ENCODE results near the gene ANO1.

The ANO1 gene

GRCh38 chr11:70146299-70146698 lies 68.2 kb downstream of the ANO1 start:
- no peak overlapping the region for H2BK120ac ChIP-seq (ENCODE audit: low read depth, low read length)

DNA sequence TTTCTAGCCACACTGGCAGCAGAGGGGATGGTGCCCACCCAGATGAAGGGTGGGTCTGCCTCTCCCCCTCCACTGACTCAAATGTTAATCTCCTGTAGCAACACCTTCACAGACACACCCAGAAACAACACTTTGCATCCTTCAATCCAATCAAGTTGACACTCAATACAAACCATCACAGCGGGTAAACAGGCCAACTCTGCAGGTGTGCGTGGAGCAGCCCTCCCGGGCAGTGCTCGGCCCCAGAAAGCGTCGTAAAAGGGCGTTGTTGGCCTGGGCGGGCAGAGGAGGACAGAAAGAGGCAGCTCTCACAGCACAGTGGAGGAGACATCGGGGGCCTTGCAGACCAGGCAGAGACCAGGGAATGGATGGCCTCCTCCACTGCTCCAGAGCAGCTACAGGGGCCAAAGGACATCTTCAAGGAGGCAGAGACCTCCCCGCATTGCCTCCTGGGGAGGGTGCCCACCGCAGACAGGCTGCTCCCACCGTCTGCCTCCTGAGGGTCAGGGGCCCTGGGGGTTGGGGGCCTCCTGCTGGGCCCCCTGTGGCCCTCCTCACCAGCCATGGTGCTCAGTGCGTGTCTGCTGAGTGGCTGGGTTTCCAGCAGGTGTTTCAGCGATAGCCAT lies 68.9 kb downstream of the ANO1 start:
- H2AFZ ChIP-seq (ENCODE audit: low read depth, low read length), result no peak overlapping the region
- H3K4ac ChIP-seq (ENCODE audit: low read depth in 1 of 2, low read length in 2 of 2), result no peak overlapping the region
- no peak overlapping the region for H4K8ac ChIP-seq (ENCODE audit: low read length)
- H3K18ac ChIP-seq (ENCODE audit: low read depth in 1 of 2, low read length in 2 of 2), result no peak overlapping the region
- peaks cover 0 to 3% of the 10 kb centered on the region in 2 experiments for H3K36me3 ChIP-seq (ENCODE audit: control insufficient read depth in 1 of 2, insufficient read depth in 2 of 2, low read depth in 1 of 2, low read length in 2 of 2)
- peaks cover 71 to 85% of the 10 kb centered on the region in 2 experiments for H3K27me3 ChIP-seq (ENCODE audit: control insufficient read depth in 1 of 2, insufficient read depth in 1 of 2, low read length in 2 of 2)
- no peak overlapping the region for H2AK5ac ChIP-seq (ENCODE audit: low read length, severe bottlenecking)
- H3K27ac ChIP-seq (ENCODE audit: low read length, poor library complexity, severe bottlenecking), result no peak overlapping the region
- no peak for DNase-seq
- H3K23ac ChIP-seq (ENCODE audit: low read length in 2 of 2), result no peak overlapping the region
- H2BK15ac ChIP-seq (ENCODE audit: low read depth, poor library complexity, severe bottlenecking), result no peak overlapping the region
- no peak overlapping the region for H2BK12ac ChIP-seq (ENCODE audit: low read length in 2 of 2)
- no peak overlapping the region for H3K4me2 ChIP-seq (ENCODE audit: low read length, poor library complexity, severe bottlenecking)
- H3K4me3 ChIP-seq (ENCODE audit: insufficient read depth in 1 of 2, low read depth in 1 of 2, low read length in 2 of 2), result no peak overlapping the region
- H3K9me3 ChIP-seq (ENCODE audit: control insufficient read depth, low read length), result no peaks in the 10 kb centered on the region
- no peak overlapping the region for H3K9ac ChIP-seq (ENCODE audit: low read length)
- 72% methylated on average over 12 of the region's 14 CpGs for WGBS
- peaks cover 5% of the 10 kb centered on the region for H3K4me1 ChIP-seq (ENCODE audit: control insufficient read depth, insufficient read depth, low read depth, low read length)
- peak overlapping the region; percentile 14 for H4K91ac ChIP-seq (ENCODE audit: low read length)
- H3K79me1 ChIP-seq (replicated peaks; ENCODE audit: low read length, poor library complexity, severe bottlenecking), result no peaks in the 10 kb centered on the region
- H2BK120ac ChIP-seq (ENCODE audit: low read depth, low read length), result no peak overlapping the region
- H3K14ac ChIP-seq (ENCODE audit: low read length in 2 of 2), result no peak overlapping the region
- no peak overlapping the region for H2BK5ac ChIP-seq (ENCODE audit: low read depth, low read length, poor library complexity, severe bottlenecking)

More at GRCh38 chr11:70146299-70146698, 68.2 kb downstream of the ANO1 start:
- Histone ChIP-seq H3K23ac (ENCODE audit: low read length in 2 of 2) (no peak overlapping the region), H2BK5ac (ENCODE audit: low read depth, low read length, poor library complexity, severe bottlenecking) (no peak overlapping the region), H3K4me3 (ENCODE audit: insufficient read depth in 1 of 2, low read depth in 1 of 2, low read length in 2 of 2) (no peak overlapping the region), H2AK5ac (ENCODE audit: low read length, severe bottlenecking) (no peak overlapping the region), H3K9me3 (ENCODE audit: control insufficient read depth, low read length) (no peaks in the 10 kb centered on the region), H3K4ac (ENCODE audit: low read depth in 1 of 2, low read length in 2 of 2) (no peak overlapping the region), H3K18ac (ENCODE audit: low read depth in 1 of 2, low read length in 2 of 2) (no peak overlapping the region), H2BK15ac (ENCODE audit: low read depth, poor library complexity, severe bottlenecking) (no peak overlapping the region), H2BK12ac (ENCODE audit: low read length in 2 of 2) (peak overlapping the region in 1 of 2 experiments; percentile 30), H3K27ac (ENCODE audit: low read length, poor library complexity, severe bottlenecking) (no peak overlapping the region), H3K4me2 (ENCODE audit: low read length, poor library complexity, severe bottlenecking) (no peak overlapping the region), H3K79me1 (replicated peaks; ENCODE audit: low read length, poor library complexity, severe bottlenecking) (no peaks in the 10 kb centered on the region), H4K91ac (ENCODE audit: low read length) (no peak overlapping the region), H2AFZ (ENCODE audit: low read depth, low read length) (no peak overlapping the region), H3K14ac (ENCODE audit: low read length in 2 of 2) (no peak overlapping the region), H3K36me3 (ENCODE audit: control insufficient read depth in 1 of 2, insufficient read depth in 2 of 2, low read depth in 1 of 2, low read length in 2 of 2) (peaks cover 0 to 3% of the 10 kb centered on the region in 2 experiments), H3K9ac (ENCODE audit: low read length) (no peak overlapping the region), H3K27me3 (ENCODE audit: control insufficient read depth in 1 of 2, insufficient read depth in 1 of 2, low read length in 2 of 2) (peaks cover 77 to 86% of the 10 kb centered on the region in 2 experiments), H3K4me1 (ENCODE audit: control insufficient read depth, insufficient read depth, low read depth, low read length) (peaks cover 8% of the 10 kb centered on the region), H4K8ac (ENCODE audit: low read length) (no peak overlapping the region)
- no peak for DNase-seq
- WGBS, result 91% methylated on average over 10 of the region's 10 CpGs

DNA sequence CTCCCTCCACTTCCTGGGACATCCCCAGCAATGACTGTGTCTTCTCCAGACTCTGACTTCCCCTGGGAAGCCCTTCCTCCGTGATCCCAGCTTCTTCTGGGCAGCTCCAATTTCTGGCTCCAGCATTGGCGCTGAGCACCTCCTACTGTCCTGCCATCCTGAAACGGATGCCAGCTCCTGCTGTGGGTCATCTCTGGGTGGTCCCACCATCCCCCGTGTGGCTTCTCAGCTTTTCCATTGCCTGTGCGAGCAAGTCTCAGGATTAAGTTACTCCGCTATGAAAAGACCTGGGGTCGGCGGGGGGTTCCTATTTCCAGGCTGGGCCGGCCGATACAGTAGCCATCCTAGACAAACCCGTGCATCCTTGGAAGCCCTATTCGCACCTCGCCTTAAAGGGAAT lies 69.6 kb downstream of the ANO1 start:
- no peak for DNase-seq
- Histone ChIP-seq H2BK5ac (ENCODE audit: low read depth, low read length, poor library complexity, severe bottlenecking) (no peak overlapping the region), H2AFZ (ENCODE audit: low read depth, low read length) (no peak overlapping the region), H3K18ac (ENCODE audit: low read depth in 1 of 2, low read length in 2 of 2) (no peak overlapping the region), H3K4me2 (ENCODE audit: low read length, poor library complexity, severe bottlenecking) (no peak overlapping the region), H2AK5ac (ENCODE audit: low read length, severe bottlenecking) (no peak overlapping the region), H3K9me3 (ENCODE audit: control insufficient read depth, low read length) (no peaks in the 10 kb centered on the region), H3K9ac (ENCODE audit: low read length) (no peak overlapping the region), H3K4ac (ENCODE audit: low read depth in 1 of 2, low read length in 2 of 2) (no peak overlapping the region), H3K4me1 (ENCODE audit: control insufficient read depth, insufficient read depth, low read depth, low read length) (peaks cover 3% of the 10 kb centered on the region), H3K14ac (ENCODE audit: low read length in 2 of 2) (no peak overlapping the region), H3K27ac (ENCODE audit: low read length, poor library complexity, severe bottlenecking) (no peak overlapping the region), H2BK15ac (ENCODE audit: low read depth, poor library complexity, severe bottlenecking) (no peak overlapping the region), H2BK120ac (ENCODE audit: low read depth, low read length) (no peak overlapping the region), H3K36me3 (ENCODE audit: control insufficient read depth in 1 of 2, insufficient read depth in 2 of 2, low read depth in 1 of 2, low read length in 2 of 2) (peaks cover 0 to 3% of the 10 kb centered on the region in 2 experiments), H3K27me3 (ENCODE audit: control insufficient read depth in 1 of 2, insufficient read depth in 1 of 2, low read length in 2 of 2) (peaks cover 69 to 83% of the 10 kb centered on the region in 2 experiments), H3K23ac (ENCODE audit: low read length in 2 of 2) (no peak overlapping the region), H2BK12ac (ENCODE audit: low read length in 2 of 2) (no peak overlapping the region), H3K4me3 (ENCODE audit: insufficient read depth in 1 of 2, low read depth in 1 of 2, low read length in 2 of 2) (no peak overlapping the region), H4K8ac (ENCODE audit: low read length) (no peak overlapping the region), H4K91ac (ENCODE audit: low read length) (no peak overlapping the region), H3K79me1 (replicated peaks; ENCODE audit: low read length, poor library complexity, severe bottlenecking) (no peaks in the 10 kb centered on the region)
- WGBS, result 91% methylated on average over 13 of the region's 13 CpGs

GRCh38 chr11:70151671-70152070 lies 73.6 kb downstream of the ANO1 start:
- H2BK120ac ChIP-seq (ENCODE audit: low read depth, low read length), result no peak overlapping the region
- H2BK5ac ChIP-seq (ENCODE audit: low read depth, low read length, poor library complexity, severe bottlenecking), result no peak overlapping the region
- H2AK5ac ChIP-seq (ENCODE audit: low read length, severe bottlenecking), result no peak overlapping the region
- no peak overlapping the region for H3K27ac ChIP-seq (ENCODE audit: low read length, poor library complexity, severe bottlenecking)
- H4K8ac ChIP-seq (ENCODE audit: low read length), result no peak overlapping the region
- H3K9me3 ChIP-seq (ENCODE audit: control insufficient read depth, low read length), result no peaks in the 10 kb centered on the region
- H3K36me3 ChIP-seq (ENCODE audit: control insufficient read depth in 1 of 2, insufficient read depth in 2 of 2, low read depth in 1 of 2, low read length in 2 of 2), result peaks cover 0 to 3% of the 10 kb centered on the region in 2 experiments
- no peak overlapping the region for H4K91ac ChIP-seq (ENCODE audit: low read length)
- WGBS, result 93% methylated on average over 9 of the region's 9 CpGs
- H3K4me2 ChIP-seq (ENCODE audit: low read length, poor library complexity, severe bottlenecking), result no peak overlapping the region
- no peak overlapping the region for H2BK15ac ChIP-seq (ENCODE audit: low read depth, poor library complexity, severe bottlenecking)
- H3K4me3 ChIP-seq (ENCODE audit: insufficient read depth in 1 of 2, low read depth in 1 of 2, low read length in 2 of 2), result no peak overlapping the region
- peaks cover 1% of the 10 kb centered on the region for H3K4me1 ChIP-seq (ENCODE audit: control insufficient read depth, insufficient read depth, low read depth, low read length)
- H2AFZ ChIP-seq (ENCODE audit: low read depth, low read length), result no peak overlapping the region
- H2BK12ac ChIP-seq (ENCODE audit: low read length in 2 of 2), result no peak overlapping the region
- H3K27me3 ChIP-seq (ENCODE audit: control insufficient read depth in 1 of 2, insufficient read depth in 1 of 2, low read length in 2 of 2), result peaks cover 58 to 71% of the 10 kb centered on the region in 2 experiments
- H3K79me1 ChIP-seq (replicated peaks; ENCODE audit: low read length, poor library complexity, severe bottlenecking), result no peaks in the 10 kb centered on the region
- no peak overlapping the region for H3K18ac ChIP-seq (ENCODE audit: low read depth in 1 of 2, low read length in 2 of 2)
- no peak overlapping the region for H3K23ac ChIP-seq (ENCODE audit: low read length in 2 of 2)
- H3K9ac ChIP-seq (ENCODE audit: low read length), result no peak overlapping the region
- no peak for DNase-seq
- H3K4ac ChIP-seq (ENCODE audit: low read depth in 1 of 2, low read length in 2 of 2), result no peak overlapping the region
- no peak overlapping the region for H3K14ac ChIP-seq (ENCODE audit: low read length in 2 of 2)

Data from mesenchymal stem cell (in vitro differentiated cells and primary cell).